ENCODE data around the gene SLC23A1.

- TF ChIP-seq DZIP1 (CRISPR knock-in tag; IDR thresholded peaks at IDR 0.05) (no peak), CTCF (CRISPR knock-in tag; IDR thresholded peaks at IDR 0.05) (no peak), NR1H2 (CRISPR knock-in tag; IDR thresholded peaks at IDR 0.05; ENCODE audit: borderline replicate concordance, low read depth) (no peak), ELF4 (CRISPR knock-in tag; IDR thresholded peaks at IDR 0.05; ENCODE audit: borderline replicate concordance) (no peak), TAF1 (CRISPR knock-in tag; IDR thresholded peaks at IDR 0.05) (no peak)
These were observed 4.8 kb downstream of the SLC23A1 start for GRCh38 chr5:139378101-139378825.

Data from HepG2 (cell line).